GM12865 (cell line): Measurements from ENCODE around the gene GABPB1.

Experiments used
- DNase-seq: peaks from one replicate; pipeline ENCODE4 v3.0.0; 2010; ENCODE audit warnings: low read depth
- H3K4me3 ChIP-seq: 2 replicates; pipeline ENCODE4 v1.5.1; 2011; ENCODE audit warnings: mild to moderate bottlenecking, low read depth, low read length, control low read depth
- CTCF ChIP-seq: IDR thresholded peaks from 2 replicates; pipeline ENCODE4 v1.5.1; 2011; ENCODE audit warnings: low read length, control low read depth, low read depth, inconsistent platforms; ENCODE audit not compliant: insufficient read depth; ENCODE audit errors: missing control alignments

Gene GABPB1

DNA sequence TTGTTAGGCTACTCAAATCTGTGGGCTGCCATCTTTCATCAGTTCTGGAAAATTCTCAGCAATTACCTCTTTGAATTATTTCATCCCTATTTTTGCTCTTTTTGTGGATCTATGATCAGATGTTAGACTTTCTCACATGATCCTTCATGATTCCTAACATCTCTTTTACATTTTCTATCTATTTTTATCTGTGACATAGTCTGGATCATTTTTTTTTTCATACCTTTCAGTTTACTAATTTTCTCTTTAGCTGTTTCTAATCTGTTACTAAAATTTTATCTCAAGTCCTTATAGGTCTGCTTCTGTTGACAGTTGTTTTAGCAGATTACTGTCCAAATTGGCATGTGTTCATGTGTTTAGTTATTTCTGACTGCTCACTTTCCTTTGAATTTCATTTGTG lies 47.2 kb downstream of the GABPB1 start:
- DNase-seq: no peak
- no peak for TF ChIP-seq CTCF
- no peak overlapping the region for H3K4me3 ChIP-seq

- DNase-seq: no peak
- H3K4me3 ChIP-seq: no peak overlapping the region
- TF ChIP-seq CTCF: no peak
Measured at GRCh38 chr15:50304836-50305235, 50.2 kb downstream of the GABPB1 start.

DNA sequence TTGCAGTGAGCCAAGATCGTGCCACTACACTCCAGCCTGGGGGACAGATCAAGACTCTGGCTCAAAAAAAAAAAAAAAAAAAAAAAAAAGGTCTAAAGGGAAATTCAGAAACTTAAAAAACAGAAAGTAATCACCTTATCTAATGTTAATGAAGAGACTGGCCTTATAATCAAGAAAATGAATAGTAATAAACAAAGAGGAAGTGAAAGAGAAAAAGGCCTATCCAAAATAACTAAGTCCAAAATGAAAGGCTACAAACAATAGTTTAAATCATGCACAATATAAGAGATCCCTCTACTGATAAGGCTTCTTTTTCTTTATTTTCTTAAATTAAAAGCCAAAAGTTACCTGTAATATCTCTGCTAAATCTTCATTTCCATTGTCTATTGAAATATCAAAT lies 52.4 kb downstream of the GABPB1 start:
- no peak for TF ChIP-seq CTCF
- DNase-seq: no peak
- no peak overlapping the region for H3K4me3 ChIP-seq

DNA sequence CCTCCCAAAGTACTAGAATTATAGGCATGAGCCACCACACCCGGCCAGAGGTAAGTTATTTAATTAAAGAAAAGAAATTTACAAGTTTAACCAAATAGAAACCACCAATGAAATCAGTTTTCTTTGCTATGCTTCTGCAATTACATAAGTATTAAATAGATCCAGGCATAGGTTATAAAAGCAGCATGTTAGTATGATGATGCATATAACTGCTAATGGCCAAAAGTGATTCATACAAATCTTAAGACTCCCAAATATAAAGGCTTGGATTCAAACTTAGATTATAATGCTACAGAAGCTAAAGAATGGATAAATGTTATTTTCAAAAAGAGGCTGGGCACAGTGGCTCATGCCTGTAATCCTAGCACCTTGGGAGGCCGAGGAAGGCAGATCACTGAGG lies 56.7 kb downstream of the GABPB1 start:
- no peak for DNase-seq
- no peak for TF ChIP-seq CTCF

GRCh38 chr15:50295966-50296365 lies 59.0 kb downstream of the GABPB1 start:
- no peak for DNase-seq
- TF ChIP-seq CTCF: no peak
- H3K4me3 ChIP-seq: no peak overlapping the region

More for the DNA sequence above, 56.7 kb downstream of the GABPB1 start:
- H3K4me3 ChIP-seq: no peak overlapping the region

- no peak for DNase-seq
- TF ChIP-seq CTCF: no peak
- H3K4me3 ChIP-seq: no peak overlapping the region
Measured at GRCh38 chr15:50289749-50290148, 65.2 kb downstream of the GABPB1 start.

DNA sequence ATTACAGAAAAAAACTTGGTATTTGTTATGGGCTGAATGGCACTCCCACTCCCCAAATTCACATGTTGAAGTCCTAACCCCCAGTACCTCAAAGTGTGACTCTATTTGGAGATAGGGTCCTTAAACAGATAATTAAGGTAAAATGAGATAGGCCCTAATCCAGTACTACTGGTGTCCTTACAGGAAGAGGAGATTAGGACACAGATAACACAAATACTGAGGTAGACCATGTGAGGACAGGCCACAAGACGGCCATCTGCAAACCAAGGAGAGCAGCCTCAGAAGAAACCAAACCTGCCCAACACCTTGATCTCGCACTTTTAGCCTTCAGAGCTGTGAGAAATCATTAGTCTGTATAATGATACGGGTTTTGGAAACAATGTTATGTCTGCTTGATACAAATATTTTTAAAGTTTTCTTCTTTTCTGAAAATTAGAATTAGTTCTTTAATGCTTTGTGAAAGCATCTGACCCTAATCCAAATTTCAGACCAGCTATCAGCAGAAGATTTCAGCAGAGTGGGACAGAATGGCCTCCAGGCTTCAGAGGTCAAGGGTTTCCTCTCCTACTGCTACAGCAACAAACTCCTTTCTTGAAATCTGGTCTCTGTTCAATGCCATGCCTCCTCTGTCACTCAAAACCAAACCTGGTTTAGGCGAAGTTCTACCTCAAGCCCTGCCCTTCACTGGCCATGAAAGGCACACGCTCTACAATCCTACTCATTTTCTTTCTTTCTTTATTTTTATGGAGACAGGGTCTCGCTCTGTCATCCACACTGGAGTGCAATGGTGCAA lies 67.5 kb downstream of the GABPB1 start:
- H3K4me3 ChIP-seq: no peak overlapping the region
- DNase-seq: no peak
- TF ChIP-seq CTCF: no peak
